ENCODE measurements around the gene DLL4.
"Not testable (repeated sequence)": the region's sequence is repeated elsewhere in the genome, so short reads cannot be mapped to it uniquely, and the experiment has no call there.

The DLL4 gene

DNA sequence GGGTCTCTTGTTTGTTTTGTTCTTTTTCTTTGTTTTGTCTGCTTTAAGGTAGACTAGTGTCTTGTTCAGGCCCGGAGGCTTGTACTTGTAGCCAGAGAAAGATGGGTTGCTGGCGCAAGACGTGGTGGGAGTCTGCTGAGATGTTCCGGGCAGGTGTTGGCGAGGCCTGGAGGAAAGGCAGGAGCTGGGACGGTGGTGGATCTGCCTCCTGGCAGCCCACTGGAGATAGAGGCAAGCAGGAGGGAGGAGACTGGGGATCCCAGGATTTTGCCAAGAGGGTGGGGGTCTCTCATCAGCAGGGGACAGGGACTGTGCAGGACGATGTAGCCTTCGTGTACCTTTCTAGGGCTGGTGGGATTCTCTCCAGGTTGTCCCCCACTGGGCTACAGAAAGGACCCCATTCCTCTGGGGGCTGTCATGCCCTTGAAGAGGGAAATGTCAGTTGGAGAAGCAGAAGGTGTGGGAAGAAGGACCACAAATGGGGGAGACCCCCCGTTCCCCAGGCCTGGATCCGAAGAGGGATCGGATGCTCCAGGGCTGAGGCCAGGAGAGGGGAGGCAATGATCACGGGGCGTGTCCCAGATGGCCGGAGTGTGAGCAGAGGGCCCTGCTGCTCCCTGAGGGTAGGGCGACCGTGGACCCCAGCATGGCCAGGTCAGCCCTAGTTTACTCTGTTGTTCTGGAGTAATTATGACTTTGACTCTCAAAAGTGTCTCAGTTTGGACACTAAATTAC is 31.2 kb downstream of the DLL4 start:
- no peak for TF ChIP-seq ZFX (IDR thresholded peaks at IDR 0.05)
- TF ChIP-seq, protein P1, sequence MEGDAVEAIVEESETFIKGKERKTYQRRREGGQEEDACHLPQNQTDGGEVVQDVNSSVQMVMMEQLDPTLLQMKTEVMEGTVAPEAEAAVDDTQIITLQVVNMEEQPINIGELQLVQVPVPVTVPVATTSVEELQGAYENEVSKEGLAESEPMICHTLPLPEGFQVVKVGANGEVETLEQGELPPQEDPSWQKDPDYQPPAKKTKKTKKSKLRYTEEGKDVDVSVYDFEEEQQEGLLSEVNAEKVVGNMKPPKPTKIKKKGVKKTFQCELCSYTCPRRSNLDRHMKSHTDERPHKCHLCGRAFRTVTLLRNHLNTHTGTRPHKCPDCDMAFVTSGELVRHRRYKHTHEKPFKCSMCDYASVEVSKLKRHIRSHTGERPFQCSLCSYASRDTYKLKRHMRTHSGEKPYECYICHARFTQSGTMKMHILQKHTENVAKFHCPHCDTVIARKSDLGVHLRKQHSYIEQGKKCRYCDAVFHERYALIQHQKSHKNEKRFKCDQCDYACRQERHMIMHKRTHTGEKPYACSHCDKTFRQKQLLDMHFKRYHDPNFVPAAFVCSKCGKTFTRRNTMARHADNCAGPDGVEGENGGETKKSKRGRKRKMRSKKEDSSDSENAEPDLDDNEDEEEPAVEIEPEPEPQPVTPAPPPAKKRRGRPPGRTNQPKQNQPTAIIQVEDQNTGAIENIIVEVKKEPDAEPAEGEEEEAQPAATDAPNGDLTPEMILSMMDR (conservative IDR thresholded peaks at IDR 0.05) = no peak
- H3K27ac ChIP-seq = no peak overlapping the region

DNA sequence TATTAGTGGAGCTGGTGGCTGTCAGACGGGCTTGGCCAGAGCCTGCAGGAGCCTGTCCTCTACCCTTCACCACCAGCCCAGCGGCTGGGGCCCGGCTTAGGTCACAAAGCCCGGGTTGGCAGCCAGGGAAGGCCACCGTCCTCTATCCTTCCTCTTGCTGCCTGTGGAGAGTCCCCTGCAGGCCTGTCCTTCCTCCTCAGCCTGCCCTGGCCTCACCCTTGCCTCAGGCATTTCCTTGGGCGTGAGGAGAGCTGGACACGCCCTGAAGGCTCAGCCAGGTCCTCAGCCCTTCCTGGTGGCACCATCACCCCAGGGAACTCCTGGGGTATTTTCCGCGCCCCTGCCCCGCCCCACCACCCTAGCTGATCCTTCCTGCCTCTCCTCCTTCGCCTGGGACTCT is 31.8 kb downstream of the DLL4 start:
- no peak overlapping the region for H3K27ac ChIP-seq
- TF ChIP-seq, protein P1 (conservative IDR thresholded peaks at IDR 0.05) = no peak
- no peak for TF ChIP-seq ZFX (IDR thresholded peaks at IDR 0.05)

DNA sequence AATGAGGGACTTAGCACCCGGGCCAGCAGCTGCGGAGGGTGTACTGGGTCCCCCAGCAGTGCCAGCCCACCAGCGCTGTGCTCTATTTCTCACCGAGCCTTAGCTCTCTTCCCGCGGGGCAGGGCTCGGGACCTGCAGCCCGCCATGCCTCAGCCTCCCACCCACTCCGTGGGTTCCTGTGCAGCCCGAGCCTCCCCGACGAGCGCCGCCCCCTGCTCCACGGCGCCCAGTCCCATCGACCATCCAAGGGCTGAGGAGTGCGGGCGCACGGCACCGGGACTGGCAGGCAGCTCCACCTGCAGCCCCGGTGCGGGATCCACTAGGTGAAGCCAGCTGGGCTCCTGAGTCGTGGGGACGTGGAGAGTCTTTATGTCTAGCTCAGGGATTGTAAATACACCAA is 32.6 kb downstream of the DLL4 start:
- H3K27ac ChIP-seq = not testable (repeated sequence)

- H3K27ac ChIP-seq = not testable (repeated sequence)
These were observed 33.2 kb downstream of the DLL4 start for GRCh38 chr15:40962317-40962716.

- TF ChIP-seq, protein P1 (conservative IDR thresholded peaks at IDR 0.05) = no peak
- no peak for TF ChIP-seq ZFX (IDR thresholded peaks at IDR 0.05)
- no peak overlapping the region for H3K27ac ChIP-seq
These were observed 34.1 kb downstream of the DLL4 start for GRCh38 chr15:40963201-40963600.

DNA sequence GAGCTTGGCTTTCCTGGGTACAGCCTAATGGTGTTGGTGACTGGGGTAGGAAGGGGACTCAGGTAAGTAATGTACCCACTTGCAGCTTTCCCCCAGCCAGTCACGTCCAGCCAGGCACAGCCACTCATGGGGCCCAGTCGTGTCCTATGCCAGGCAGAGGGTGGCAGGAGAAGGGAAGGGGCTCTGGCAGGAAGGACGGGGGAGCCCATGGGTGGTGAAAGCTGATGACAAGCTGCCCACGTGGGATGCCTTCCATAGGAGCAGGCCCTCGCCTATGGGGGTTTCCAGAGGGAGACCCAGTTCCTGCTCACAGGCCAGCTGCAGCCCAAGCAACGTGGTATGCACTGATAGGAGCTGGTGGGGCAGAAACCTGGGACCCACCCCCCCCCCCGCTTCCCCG is 34.9 kb downstream of the DLL4 start:
- no peak overlapping the region for H3K27ac ChIP-seq
- TF ChIP-seq, protein P1 (conservative IDR thresholded peaks at IDR 0.05) = no peak
- TF ChIP-seq ZFX (IDR thresholded peaks at IDR 0.05) = no peak

DNA sequence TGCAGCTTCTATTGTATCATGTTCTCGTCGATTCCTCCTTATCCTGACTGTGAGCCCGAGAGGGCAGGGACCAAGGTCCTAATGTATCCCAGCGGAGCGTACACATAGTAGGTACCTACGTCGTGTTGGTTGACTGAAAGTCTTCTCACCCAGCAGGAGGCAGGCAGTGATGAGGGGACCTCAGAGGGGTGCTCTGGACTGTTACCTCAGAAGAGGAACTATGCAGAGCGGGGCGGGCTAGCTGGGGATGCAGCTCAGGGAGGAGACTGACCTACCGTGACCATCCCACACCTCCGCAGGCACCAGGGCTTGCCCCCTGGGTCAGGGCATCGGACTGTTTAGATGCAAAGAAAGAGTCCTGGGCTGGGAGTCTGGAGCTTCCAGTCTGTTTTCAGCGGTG is 35.5 kb downstream of the DLL4 start:
- no peak for TF ChIP-seq ZFX (IDR thresholded peaks at IDR 0.05)
- TF ChIP-seq, protein P1 (conservative IDR thresholded peaks at IDR 0.05) = no peak

DNA sequence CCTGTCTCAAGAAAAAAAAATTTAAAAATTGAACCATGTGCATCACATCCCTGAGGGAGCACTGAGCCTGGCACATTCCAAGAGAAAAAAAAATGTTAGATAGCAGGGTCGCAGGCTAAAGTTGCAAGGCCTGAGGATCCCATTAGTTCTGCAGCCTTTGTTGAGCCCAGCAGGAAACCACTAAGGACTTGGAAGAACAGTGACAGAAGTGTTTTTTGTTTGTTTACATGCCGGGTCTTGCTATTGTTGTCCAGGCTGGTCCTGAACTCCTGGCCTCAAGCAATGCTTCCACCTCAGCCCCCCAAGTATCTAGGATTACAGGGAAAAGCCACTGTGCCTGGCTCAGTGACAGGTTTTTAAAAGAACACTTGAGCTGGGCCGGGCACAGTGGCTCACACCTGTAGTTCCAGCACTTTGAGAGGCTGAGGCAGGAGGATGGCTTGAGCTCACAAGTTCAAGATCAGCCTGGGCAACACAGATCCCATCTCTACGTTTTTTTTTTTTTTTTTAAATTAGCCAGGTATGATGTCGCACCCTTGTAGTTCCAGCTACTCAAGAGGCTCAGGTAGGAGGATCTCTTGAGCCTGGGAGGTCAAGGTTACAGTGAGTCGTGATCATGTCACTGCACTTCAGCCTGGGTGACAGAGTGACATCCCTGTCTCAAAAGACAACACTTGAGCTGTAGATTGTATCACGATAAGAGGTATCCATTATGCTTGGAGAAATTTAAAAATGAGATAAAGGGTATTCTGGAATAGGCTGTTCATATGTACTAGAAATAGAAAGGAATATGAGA is 39.3 kb downstream of the DLL4 start:
- TF ChIP-seq ZFX (IDR thresholded peaks at IDR 0.05) = no peak
- TF ChIP-seq, protein P1 (conservative IDR thresholded peaks at IDR 0.05) = no peak
- no peak overlapping the region for H3K27ac ChIP-seq

More for the DNA sequence above, 35.5 kb downstream of the DLL4 start:
- no peak overlapping the region for H3K27ac ChIP-seq

Data from C4-2B (cell line).